HG02798 (cell line): ENCODE data around the gene TTC32.

Experiments used
- ATAC-seq: cut with Tn5 transposase; IDR thresholded peaks from one replicate; pipeline ENCODE4 v1.9.1; 2021; ENCODE audit warnings: mild to moderate bottlenecking; ENCODE audit not compliant: unreplicated experiment, poor library complexity

TTC32 gene

DNA sequence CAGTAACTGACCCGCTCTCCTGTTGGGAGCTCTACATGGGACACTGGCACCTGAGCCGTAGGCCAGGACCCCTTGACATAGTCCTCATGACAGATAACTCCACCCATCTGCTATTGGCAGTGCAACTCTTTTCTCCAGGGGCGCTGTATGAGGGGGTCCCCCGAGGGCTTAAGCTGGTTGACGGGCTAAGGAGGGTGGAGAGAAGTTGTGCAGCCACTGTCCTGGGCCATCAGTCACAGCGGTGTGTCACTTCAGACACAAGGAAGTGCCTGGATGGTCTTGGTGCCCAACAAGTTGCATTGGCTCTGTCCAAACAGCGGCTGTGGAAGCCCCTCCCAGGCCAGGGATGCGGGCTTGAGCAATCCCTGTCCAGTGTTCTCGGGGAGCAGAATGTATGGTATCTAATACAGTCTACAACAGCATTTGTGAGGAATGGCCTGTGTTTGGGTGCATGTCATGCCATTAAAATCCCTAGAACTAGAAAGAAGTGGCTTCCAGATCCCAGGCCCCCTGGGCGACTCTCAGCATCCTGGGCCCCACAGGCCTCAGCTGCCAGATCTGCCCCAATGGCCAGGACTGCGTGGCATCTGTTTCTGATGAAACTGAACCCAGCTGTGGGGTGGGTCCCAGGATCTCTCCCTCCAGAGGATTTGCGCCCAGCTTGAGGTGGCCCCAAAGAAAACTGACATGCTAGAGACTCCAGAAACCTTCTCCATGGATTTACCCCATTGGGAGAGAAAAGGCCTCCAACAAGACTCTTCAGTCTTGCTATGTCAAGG, 23.3 kb downstream of the TTC32 start:
- ATAC-seq = no peak

DNA sequence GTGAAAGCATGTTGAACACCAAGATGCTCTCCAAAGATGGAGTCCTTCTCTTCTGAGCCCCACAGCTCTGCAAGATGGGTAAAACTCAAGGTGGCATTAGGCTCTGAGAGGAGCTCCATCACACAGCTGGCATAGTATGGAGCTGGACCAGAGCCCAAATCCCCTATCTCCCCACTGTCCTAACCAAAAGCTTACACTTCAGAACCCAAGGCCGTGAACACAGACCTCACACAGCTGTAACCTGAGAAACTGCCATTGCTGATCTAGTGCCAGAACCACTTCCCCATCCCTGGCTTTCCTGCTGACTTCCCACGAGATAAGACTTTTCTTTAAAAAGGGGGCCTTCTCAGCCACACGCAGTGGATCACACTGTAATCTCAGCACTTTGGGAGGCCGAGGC, 25.0 kb downstream of the TTC32 start:
- no peak for ATAC-seq

DNA sequence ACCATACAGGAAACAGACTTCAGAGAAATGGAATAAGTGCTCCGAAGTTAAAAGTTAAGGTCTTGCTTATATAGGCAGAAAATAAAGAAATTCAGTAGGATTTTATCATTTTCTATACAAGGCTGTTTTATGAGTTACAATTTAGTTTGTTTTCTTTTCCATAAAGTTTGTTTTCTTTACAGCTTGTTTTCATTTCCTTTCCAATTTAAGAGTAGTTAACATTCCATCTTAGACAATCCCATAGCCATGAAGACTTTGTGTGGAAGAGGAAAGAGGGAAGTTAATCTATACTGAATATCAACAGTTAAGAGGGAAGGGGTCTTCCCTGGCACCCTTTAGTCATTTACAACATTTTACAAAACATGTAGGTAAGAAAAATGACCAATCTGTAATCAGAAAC, 26.5 kb downstream of the TTC32 start:
- ATAC-seq = no peak

DNA sequence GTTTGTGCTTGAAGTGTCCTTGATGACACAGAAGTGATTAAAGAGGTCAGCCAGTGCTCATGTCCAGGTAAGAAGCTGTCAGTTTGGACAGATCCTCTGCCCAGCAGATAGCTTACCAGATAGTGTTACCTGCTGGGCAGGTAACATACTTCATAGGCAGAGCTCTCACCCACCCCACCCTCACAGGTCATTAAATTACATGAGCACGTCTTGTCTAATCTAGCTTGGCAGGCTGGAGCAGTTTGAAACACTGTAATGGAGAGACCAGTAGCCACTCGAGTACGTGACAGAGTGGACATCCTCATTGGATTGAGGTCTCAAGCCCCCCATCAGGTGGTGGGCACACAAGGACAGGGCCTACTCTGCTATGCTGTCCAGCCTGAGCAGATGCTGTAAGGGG, 27.1 kb downstream of the TTC32 start:
- ATAC-seq = no peak

DNA sequence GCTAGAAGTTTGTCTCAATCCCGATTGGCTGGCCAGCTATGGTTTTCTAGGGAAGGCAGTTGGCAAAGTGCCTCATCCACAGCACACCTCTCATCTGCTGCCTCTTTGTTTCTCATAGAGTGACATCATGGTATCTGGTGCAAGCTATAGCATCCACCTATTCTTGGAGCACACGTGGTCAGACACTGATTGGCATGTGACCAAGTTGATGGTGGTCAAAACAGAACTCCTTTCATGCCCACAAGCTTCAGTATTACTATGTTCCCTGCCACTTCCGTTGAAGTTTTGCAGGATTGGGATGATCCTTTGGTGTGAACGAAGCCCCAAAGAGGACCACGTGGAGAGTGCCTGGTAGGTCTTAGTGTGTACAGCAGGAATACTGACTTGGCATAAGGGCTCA, 28.8 kb downstream of the TTC32 start:
- no peak for ATAC-seq

DNA sequence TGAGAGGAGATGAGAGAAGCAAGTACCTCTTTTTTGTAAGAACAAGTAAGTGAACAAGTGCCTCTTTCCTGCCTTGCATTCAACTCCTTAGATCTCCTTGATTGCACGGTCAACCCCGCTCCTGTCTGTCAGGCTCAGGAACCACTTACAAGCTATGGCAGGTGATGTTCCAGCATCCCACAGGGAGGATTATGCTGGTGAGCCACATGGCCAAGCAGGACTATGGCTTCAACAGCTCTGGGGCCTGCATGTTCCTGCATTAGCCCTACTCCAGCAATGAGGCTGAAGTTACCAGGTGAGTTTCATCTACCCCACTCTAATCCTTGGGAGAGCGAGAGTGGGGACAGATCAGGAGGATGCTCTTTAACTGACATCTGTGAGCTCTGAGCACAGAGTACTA, 29.5 kb downstream of the TTC32 start:
- no peak for ATAC-seq

DNA sequence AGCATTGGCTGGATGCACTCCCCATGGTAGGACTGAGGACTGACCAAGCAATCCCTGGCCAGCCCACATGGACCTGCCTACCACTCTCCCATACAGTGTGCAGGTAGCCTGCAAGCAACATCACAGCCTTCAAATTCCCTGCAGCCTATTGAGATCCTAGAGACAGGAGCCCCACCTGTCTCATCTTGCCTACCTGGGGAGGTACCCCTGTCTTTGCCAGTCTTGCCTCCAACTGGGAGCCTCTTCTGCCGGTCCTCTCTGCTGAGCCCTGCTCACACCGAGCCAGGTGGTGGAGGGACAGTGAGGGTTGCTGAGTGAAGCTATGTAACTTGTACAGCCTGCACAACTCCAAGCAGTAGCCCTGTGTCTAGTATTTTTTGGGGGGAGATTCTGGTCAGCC, 29.9 kb downstream of the TTC32 start:
- ATAC-seq = no peak

DNA sequence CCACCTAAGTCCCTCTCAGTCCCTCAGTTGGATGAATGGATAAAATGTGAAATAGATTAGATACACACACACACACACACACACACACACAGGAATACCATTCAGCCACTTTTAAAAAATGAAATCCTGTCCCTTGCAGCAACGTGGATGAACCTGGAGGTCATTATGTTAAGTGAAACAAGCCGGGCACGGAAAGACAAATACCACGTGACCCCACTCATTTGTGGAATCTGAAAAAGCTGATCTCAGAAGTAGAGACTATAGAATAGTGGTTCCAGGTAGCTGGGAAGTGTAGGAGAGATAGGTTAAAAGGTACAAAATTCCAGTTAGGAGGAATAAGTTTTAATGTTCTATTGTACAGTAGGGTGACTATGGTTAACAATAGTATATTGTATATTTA, 31.0 kb downstream of the TTC32 start:
- no peak for ATAC-seq

DNA sequence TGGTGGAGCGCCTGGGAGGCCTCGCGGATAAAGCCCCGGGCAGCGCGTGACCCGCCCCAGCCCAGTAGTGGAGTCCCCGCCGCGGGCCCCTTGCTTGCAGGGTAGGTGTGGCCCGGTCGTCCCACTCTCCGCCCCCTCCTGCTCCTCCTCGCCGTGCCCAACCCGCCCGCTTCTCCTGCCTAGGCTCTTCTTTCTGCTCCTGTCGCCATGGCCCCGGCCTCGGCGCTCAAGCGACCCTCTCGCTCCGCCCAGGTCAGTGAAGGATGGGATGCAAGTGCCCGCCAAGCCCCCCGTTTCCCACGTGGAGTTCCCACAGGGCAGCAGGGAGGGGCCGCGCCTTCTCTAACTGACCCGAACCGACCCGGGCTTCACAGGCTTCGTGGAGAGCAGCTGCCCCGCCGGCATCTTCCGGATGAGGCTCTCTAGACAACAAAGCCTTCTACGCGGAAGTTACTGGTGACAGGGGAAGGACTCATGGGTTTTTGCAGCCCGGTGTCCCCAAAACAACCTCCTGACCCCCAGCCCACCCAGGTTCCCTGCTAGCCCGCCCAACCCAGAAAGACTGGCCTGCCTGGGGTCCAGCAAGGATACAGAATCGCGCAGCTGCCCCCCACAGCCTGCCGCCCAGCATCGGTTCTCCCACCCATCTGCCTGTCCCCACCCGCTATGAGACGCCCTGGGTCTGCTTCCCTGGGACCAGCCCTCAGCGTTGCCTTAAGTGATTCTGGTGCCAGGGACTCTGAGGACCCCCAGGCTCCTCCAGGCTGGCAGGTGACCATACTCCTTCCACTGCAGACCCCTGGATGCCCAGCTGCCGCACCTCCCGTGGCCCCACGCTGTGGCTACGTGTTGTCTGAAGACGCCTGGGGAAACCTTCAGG, 32.8 kb downstream of the TTC32 start:
- peak; percentile 85 for ATAC-seq

DNA sequence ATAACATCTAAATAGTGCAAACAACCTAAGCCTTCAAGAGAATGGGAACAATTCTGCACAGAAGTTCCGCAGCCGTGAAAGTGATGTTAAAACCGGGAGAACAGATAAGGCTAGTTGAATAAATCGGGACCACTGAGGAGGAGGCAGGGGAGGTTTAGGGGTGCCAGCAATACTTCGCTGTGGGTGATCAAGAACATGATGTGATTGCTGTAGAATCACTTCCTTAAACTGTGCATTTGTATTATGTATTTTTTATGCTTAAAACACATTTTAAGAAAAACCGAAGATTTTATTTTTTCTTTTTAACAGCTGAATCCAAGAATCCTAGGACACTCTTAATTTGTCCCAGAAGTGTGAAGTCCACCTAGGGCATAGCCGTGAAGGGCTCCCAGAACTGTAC, 33.6 kb downstream of the TTC32 start:
- ATAC-seq = peak; percentile 1

DNA sequence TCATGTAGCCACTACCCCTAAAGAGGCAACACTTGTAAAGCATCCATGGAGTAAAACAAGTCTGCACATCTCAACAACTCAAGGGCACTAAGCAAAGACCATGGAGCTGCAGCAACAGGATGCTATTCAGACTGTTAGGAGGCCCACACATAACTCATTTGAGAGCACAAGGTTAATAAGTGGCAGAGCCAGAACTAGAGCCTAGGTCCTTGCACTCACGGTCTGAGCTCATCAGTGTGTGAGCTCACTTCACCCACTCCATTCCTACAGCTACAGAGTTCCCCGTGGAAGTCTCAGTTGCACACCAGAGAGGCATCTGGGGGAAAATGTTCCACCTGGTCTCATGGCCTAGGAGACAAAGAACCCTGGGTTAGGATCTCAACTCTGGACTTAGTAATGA, 35.0 kb downstream of the TTC32 start:
- peak; percentile 33 for ATAC-seq

DNA sequence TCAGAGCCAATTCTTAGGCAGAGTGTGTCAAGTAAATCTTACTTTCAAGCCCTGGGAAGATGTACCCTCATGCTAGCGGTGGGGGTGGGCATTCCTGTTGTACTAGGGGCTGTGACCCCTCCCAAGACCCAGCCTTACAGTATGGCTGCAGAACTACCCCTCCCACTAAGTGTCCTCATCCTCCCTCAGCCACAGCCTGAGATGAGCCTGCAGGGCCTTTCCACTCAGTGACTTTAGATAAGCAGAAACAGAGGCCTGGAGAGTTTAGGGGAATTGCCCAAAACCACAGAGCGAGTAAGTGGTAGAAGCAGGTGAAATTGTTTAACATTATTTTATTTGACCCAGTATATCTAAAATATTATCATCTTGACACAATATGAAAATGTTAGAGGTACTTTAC, 36.6 kb downstream of the TTC32 start:
- peak; percentile 33 for ATAC-seq

DNA sequence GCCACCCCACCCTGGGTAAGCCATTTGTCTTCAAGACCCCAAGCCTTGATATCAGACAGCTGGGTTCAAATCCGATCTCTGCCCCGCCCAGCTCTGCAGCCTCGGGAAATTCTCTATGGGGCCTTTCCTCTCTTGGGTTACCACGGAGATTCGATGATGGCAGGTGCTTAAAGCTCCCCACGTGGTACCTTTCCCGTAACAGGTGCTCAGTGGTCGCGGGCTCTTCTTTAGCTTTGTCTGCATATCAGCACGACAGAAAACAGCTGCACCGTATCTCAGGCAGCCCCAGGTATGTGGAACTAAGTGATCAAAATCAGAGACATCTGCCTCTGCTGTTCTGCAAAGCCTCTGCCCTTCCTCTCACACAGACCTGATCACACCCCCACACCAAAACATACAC, 37.4 kb downstream of the TTC32 start:
- ATAC-seq = no peak

DNA sequence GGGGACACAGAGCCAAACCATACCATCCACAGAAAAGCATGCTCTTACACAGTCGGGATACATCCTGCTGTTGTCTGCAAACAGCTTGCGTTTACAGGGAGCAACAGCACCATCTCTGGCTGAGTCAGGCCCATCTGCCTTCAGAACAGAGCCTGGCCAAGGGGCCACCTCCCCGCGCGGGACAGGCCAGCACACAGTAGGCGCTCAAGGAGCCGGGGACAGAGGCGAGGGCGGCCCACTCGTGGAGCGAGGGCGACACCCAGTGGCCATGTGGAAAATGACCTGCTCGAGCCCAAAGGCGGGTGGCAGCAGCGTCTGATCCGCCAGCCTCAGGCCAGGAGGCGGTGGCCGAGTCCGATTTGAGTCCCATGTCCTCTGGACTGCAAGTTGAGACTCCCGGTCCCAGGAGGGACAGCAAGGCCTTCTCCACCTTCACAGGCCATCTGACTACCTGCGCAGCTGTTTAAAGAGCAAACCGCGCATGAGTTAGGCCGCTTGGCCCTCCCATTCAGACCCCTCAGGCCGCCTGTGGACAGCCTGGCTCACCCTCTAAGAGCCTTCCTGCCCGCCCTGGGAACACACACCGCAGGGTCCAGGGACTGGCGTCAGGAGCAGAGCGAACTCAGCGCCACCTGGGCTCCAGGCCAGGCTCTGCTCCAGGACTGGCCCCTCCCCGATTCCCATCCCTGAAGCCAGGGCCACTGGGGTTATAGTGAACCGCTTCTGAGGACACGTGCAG, 38.3 kb downstream of the TTC32 start:
- ATAC-seq = peak; percentile 76

DNA sequence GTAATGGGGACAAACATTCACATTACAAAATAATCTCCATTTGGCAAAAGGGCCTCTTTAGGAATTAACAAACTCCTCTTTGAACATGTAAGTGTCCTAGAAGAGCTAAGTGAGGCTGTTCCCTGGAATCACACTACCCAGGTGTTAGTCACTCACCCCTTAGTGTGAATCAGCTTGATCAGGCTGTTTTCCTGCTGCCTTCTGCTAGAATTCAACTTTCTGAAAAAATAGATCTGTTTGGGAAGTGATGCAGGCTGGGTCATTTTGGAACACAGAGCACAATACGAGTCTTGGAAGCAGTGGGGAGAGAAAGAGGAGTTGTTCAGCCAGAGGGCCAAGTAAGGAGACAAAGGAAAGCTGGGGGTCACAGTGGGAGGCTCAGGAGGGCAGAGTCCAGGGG, 40.0 kb downstream of the TTC32 start:
- ATAC-seq = no peak

DNA sequence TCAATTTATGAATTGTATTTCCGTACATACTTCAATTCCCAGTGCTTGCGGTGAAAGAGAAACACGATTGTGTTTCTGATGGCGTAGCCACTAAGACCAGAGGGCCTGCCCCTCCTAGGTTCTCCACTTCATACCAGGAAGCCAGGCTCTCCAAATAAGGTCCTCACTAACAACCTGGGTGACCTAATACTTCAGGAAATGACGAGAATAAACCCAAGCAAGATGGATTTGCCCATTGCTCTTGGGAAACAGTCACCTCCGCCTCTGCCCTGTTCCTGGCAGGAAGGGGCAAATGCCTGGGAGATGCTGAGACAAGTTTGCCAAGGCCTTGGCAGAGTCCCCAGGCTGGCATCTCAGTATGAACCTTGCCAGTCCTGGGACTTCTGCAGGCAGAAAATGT, 41.8 kb downstream of the TTC32 start:
- no peak for ATAC-seq

DNA sequence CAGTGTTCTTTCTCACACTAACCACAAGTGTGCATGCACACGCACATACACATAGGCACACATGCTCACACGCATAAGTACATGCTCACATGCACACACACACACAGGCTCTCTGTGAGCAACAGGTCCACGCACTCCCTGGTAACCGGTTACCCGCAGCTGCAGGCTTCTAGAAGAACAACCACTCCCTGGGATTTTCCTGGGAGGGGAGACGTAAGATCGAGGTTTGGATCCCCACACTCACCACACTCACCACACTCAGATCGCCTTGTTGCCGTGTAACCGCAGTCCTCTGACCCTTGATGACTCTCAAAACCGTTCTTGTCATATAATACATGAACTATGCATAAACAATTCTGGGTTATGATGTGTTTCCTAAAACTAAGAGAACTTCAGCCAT, 42.2 kb downstream of the TTC32 start:
- ATAC-seq = no peak

DNA sequence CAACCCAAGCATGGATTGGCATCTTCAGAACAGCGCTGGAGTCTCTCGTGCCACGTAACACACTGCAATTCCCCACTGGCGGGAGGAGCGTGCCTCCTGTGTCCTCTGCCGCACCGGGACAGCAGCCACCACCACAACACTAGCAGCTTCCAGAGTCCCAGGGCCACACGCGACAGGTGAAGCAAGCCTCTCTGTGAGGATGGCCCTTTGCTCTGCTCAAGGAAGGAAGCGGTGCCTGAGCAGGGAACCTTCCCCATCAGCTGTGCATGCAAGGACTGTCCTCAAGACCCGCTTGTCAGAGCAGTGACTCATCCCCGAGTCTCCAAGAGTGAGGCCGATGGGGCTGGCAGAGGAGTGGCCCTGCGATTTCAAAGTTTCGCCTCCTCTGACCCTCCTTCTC, 44.0 kb downstream of the TTC32 start:
- ATAC-seq = no peak

DNA sequence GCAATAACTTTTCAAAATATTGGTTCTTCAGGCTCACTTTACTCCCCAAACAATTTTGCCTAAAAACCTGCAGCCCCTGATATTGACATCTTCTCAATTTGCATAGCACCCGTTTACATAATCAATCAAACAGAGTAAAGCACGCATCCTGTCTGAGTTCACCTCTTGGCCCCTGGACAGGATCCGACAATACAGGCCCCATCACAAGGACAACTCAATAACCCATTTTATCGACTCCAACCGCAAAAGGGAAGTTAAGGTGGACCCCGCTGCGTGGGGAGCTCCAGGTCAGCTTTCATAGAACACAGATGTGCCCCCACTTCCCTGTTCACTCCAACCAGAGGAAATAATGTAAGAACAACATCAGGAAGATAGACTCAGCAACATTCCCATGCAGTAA, 44.7 kb downstream of the TTC32 start:
- no peak for ATAC-seq

DNA sequence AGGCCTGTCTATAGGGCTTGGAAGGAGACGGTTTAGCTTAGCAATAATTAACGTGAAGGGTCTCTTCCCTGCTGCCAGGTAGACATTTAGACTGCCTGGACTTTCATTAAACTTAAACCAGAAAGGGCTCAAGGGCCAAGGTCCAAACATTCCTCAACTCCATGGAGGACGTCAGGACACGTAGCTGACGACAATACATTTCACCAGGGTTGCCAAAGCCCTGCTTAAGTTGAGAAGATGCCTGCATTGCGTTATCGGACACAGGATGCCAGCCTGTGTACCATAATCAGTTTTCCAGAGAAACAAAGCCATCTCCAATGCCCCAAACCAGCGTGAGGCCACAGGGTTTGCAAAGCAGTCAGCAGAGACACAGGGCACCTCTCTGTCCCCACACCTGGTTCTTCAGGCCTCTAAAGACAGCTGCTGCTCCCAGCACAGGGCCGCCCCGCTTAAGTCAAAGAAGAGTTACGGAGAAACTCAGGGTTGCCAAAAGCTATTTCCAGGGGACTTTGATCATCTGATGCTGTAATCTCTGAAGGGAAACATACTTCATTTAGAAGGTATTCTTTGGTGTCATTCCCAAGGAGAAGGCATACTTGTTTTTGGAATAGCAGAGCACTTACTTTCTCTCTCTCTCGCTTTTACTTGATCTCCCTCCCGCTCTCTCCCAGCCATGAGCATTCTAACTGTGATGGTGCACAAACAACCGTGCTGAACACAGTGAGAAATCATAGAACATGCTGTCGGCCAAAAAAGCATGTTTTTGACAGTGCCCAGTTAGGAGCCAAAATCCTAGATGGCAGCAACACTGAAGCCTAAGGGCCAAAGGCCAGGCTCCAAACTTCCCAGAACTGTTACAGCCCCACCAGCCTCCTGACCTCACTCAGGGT, 46.0 kb downstream of the TTC32 start:
- no peak for ATAC-seq
